Endodermal cell (in vitro differentiated cells): ENCODE data around the gene BMPR1B. TPM values are rescaled to one million over a fixed set of nuclear protein-coding genes. Genes with fewer than 3 reads are reported as not detected.
A peak's percentile ranks its signal among the peaks of the same experiment; 100 is the strongest.
"Not testable (repeated sequence)": the region's sequence is repeated elsewhere in the genome, so short reads cannot be mapped to it uniquely, and the experiment has no call there.

Source experiments
- DNase-seq: peaks from one replicate; pipeline ENCODE4 v3.0.0-alpha.2; 2017
- H3K27ac ChIP-seq: 2 replicates; pipeline ENCODE4 v1.5.1; 2013; ENCODE audit warnings: mild to moderate bottlenecking, low read depth, low read length, moderate library complexity
- H3K27me3 ChIP-seq: 2 replicates; pipeline ENCODE4 v1.6.1; 2013; ENCODE audit warnings: mild to moderate bottlenecking, low read length, moderate library complexity; ENCODE audit not compliant: insufficient read depth, control insufficient read depth, poor library complexity, severe bottlenecking
- H3K36me3 ChIP-seq: 2 replicates; pipeline ENCODE4 v1.7.0; 2013; ENCODE audit warnings: mild to moderate bottlenecking, low read length, moderate library complexity; ENCODE audit not compliant: control insufficient read depth, insufficient read depth
- H3K4me1 ChIP-seq: one replicate; pipeline ENCODE4 v1.7.0; 2013; ENCODE audit warnings: low read length; ENCODE audit not compliant: control insufficient read depth, insufficient read depth
- H3K4me3 ChIP-seq: 2 replicates; pipeline ENCODE4 v1.5.1; 2013; ENCODE audit warnings: mild to moderate bottlenecking, low read length, moderate library complexity
- H3K9ac ChIP-seq: 2 replicates; pipeline ENCODE4 v1.6.1; 2013; ENCODE audit warnings: mild to moderate bottlenecking, low read length, moderate library complexity; ENCODE audit not compliant: poor library complexity, severe bottlenecking; ENCODE audit errors: extremely low read depth
- H3K9me3 ChIP-seq: 2 replicates; pipeline ENCODE4 v1.6.1; 2013; ENCODE audit warnings: mild to moderate bottlenecking, low read length, moderate library complexity; ENCODE audit not compliant: control insufficient read depth
- H3K27ac Mint-ChIP-seq: 2 replicates; pipeline ENCODE4 v1.8.0; 2020; ENCODE audit warnings: mixed read lengths
- H3K27me3 Mint-ChIP-seq: 2 replicates; pipeline ENCODE4 v1.8.0; 2021; ENCODE audit warnings: mild to moderate bottlenecking, mixed read lengths; ENCODE audit not compliant: insufficient read depth
- H3K36me3 Mint-ChIP-seq: 2 replicates; pipeline ENCODE4 v1.8.0; 2020; ENCODE audit warnings: low read depth, mixed read lengths
- H3K4me1 Mint-ChIP-seq: 2 replicates; pipeline ENCODE4 v1.8.0; 2020; ENCODE audit warnings: mixed read lengths
- H3K4me3 Mint-ChIP-seq: 2 replicates; pipeline ENCODE4 v1.8.0; 2020; ENCODE audit warnings: mild to moderate bottlenecking, moderate library complexity, mixed read lengths
- H3K9me3 Mint-ChIP-seq: 2 replicates; pipeline ENCODE4 v1.8.0; 2020; ENCODE audit warnings: mild to moderate bottlenecking, mixed read lengths
- CTCF ChIP-seq: fragments of 200-600 bp; sonication (generic); conservative IDR thresholded peaks from 2 replicates; pipeline ENCODE4 v1.5.0; 2021; ENCODE audit warnings: antibody characterized with exemption, mild to moderate bottlenecking
- WGBS, 2 experiments: methylation state at CpG; one replicate each; pipeline versions ENCODE4 v1.1.5 to v1.1.7; 2013; ENCODE audit warnings: missing lambda C conversion rate in 2 of 2, mixed read lengths in 1 of 2; ENCODE audit not compliant: insufficient coverage in 1 of 2, insufficient read length in 1 of 2; 5-methylcytosine and 5-hydroxymethylcytosine counted together
- total RNA-seq, 2 donors: library from RNA; stranded (reverse); fragmentation: NEBNext Ultra II Directional in 1 of 2; extraction: Animal tissue kit (Norgen Biotek cat#: 25700) in 1 of 2; gene quantifications; 2 replicates in 1 of 2; 3 replicates in 1 of 2; pipeline ENCODE4 v1.2.1, GENCODE V29; 2021

Gene BMPR1B
- total RNA-seq, 2 donors from 2014 or later = 2.8 to 3.6 TPM

GRCh38 chr4:94831607-94832006 lies 73.9 kb downstream of the BMPR1B start:
- 58 to 80% methylated on average over 1 to 2 of the region's 2 CpGs for WGBS, 2 experiments
- no peaks in the 10 kb centered on the region for H3K36me3 Mint-ChIP-seq
- peaks cover 27% of the 10 kb centered on the region for H3K4me1 Mint-ChIP-seq

GRCh38 chr4:94832329-94832728 lies 74.6 kb downstream of the BMPR1B start:
- H3K9me3 Mint-ChIP-seq, H3K27ac Mint-ChIP-seq, H3K36me3 ChIP-seq, H3K9me3 ChIP-seq, H3K4me3 ChIP-seq, H3K27me3 ChIP-seq, H3K27me3 Mint-ChIP-seq, DNase-seq, H3K4me1 ChIP-seq, H3K4me3 Mint-ChIP-seq, H3K36me3 Mint-ChIP-seq, H3K27ac ChIP-seq, H3K9ac ChIP-seq: not testable (repeated sequence)
- H3K4me1 Mint-ChIP-seq = peaks cover 25% of the 10 kb centered on the region
- WGBS, 2 experiments = 93 to 96% methylated on average over 5 of the region's 5 CpGs

More at GRCh38 chr4:94831607-94832006, 73.9 kb downstream of the BMPR1B start:
- Histone ChIP-seq H3K4me3 (no peak overlapping the region), H3K9me3 (no peaks in the 10 kb centered on the region), H3K27ac (no peak overlapping the region), H3K27me3 (no peaks in the 10 kb centered on the region), H3K4me1 (peaks cover 6% of the 10 kb centered on the region), H3K9ac (no peak overlapping the region), H3K36me3 (no peaks in the 10 kb centered on the region)
- Mint-ChIP-seq H3K4me3 (no peak overlapping the region), H3K9me3 (peaks cover 1% of the 10 kb centered on the region), H3K27me3 (no peaks in the 10 kb centered on the region), H3K27ac (no peak overlapping the region)
- no peak for TF ChIP-seq CTCF
- DNase-seq = no peak

GRCh38 chr4:94833394-94833793 lies 75.6 kb downstream of the BMPR1B start:
- Histone ChIP-seq H3K4me3 (no peak overlapping the region), H3K36me3 (no peaks in the 10 kb centered on the region), H3K9me3 (no peaks in the 10 kb centered on the region), H3K27ac (no peak overlapping the region), H3K9ac (no peak overlapping the region), H3K27me3 (no peaks in the 10 kb centered on the region), H3K4me1 (no peaks in the 10 kb centered on the region)
- TF ChIP-seq CTCF = no peak
- Mint-ChIP-seq H3K27me3 (no peaks in the 10 kb centered on the region), H3K4me1 (peaks cover 17% of the 10 kb centered on the region), H3K27ac (no peak overlapping the region), H3K36me3 (no peaks in the 10 kb centered on the region), H3K9me3 (peaks cover 2% of the 10 kb centered on the region), H3K4me3 (no peak overlapping the region)
- WGBS, 2 experiments = 91% methylated on average over 1 of the region's 1 CpG; no CpG with 5 or more reads in 1 of the 2 experiments
- DNase-seq = no peak

- Mint-ChIP-seq H3K9me3 (peaks cover 2% of the 10 kb centered on the region), H3K27ac (no peak overlapping the region), H3K36me3 (no peaks in the 10 kb centered on the region), H3K4me3 (no peak overlapping the region), H3K4me1 (peaks cover 17% of the 10 kb centered on the region), H3K27me3 (no peaks in the 10 kb centered on the region)
- no peak overlapping the region for H3K9ac ChIP-seq
- H3K9me3 ChIP-seq = no peaks in the 10 kb centered on the region
- no peak overlapping the region for H3K27ac ChIP-seq
- no peaks in the 10 kb centered on the region for H3K27me3 ChIP-seq
- no peaks in the 10 kb centered on the region for H3K36me3 ChIP-seq
- H3K4me1 ChIP-seq = no peaks in the 10 kb centered on the region
- DNase-seq = no peak
- TF ChIP-seq CTCF = no peak
- WGBS, 2 experiments = 80 to 94% methylated on average over 1 of the region's 1 CpG
- H3K4me3 ChIP-seq = no peak overlapping the region
These were observed 76.7 kb downstream of the BMPR1B start for GRCh38 chr4:94834501-94834900.

- H3K4me3 ChIP-seq, H3K9me3 ChIP-seq, H3K27ac ChIP-seq, H3K36me3 ChIP-seq, H3K36me3 Mint-ChIP-seq, H3K4me1 ChIP-seq, H3K4me1 Mint-ChIP-seq, DNase-seq, H3K9ac ChIP-seq: not testable (repeated sequence)
- H3K27me3 ChIP-seq = peaks cover 20% of the 10 kb centered on the region
- Mint-ChIP-seq H3K27ac (peak overlapping the region; percentile 81), H3K27me3 (peaks cover 11% of the 10 kb centered on the region), H3K9me3 (peaks cover 18% of the 10 kb centered on the region), H3K4me3 (peak overlapping the region; percentile 43)
- WGBS, 2 experiments = 82 to 92% methylated on average over 7 to 27 of the region's 29 CpGs
These were observed 83.6 kb downstream of the BMPR1B start for GRCh38 chr4:94841166-94841863.
